Neural progenitor cell (in vitro differentiated cells): ENCODE data around the gene LRRC52.

ENCODE experiments used
- EZH2 ChIP-seq: fragments of 200-600 bp; sonication (generic); IDR thresholded peaks from 2 replicates; pipeline ENCODE4 v1.6.1; 2017; ENCODE audit warnings: antibody characterized with exemption, mild to moderate bottlenecking, moderate library complexity
- TF ChIP-seq, protein P1 (sequence below): fragments of 200-600 bp; sonication (generic); IDR thresholded peaks from 2 replicates; pipeline ENCODE4 v1.5.1; 2017; ENCODE audit warnings: antibody characterized with exemption, mild to moderate bottlenecking

DNA sequence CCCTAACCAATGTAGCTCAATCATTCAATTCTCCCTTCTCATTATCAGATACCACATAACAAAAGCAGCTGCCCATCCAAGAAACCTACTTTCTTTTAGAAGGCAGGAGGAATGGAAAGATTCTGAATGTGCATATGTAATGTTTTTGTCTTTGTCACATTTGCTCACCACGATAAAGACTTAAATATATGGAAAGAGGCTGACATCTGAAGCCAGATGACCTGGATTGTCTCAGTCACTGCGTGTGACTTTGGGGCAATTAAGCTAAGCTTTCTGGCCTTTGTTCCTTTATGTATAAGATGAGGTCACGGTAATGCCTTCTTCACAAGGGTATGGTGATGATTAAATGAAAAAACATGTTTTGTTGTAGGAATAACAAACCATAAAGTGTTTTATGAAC lies 42.6 kb downstream of the LRRC52 start:
- TF ChIP-seq, protein P1, sequence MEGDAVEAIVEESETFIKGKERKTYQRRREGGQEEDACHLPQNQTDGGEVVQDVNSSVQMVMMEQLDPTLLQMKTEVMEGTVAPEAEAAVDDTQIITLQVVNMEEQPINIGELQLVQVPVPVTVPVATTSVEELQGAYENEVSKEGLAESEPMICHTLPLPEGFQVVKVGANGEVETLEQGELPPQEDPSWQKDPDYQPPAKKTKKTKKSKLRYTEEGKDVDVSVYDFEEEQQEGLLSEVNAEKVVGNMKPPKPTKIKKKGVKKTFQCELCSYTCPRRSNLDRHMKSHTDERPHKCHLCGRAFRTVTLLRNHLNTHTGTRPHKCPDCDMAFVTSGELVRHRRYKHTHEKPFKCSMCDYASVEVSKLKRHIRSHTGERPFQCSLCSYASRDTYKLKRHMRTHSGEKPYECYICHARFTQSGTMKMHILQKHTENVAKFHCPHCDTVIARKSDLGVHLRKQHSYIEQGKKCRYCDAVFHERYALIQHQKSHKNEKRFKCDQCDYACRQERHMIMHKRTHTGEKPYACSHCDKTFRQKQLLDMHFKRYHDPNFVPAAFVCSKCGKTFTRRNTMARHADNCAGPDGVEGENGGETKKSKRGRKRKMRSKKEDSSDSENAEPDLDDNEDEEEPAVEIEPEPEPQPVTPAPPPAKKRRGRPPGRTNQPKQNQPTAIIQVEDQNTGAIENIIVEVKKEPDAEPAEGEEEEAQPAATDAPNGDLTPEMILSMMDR, result no peak
- no peak for TF ChIP-seq EZH2
